Activated CD8-positive, alpha-beta T cell treated with anti-CD3 and anti-CD28 coated beads, Interleukin-2, amount 10 ng/mL, durations not matched to agents 7 days and 5 days (primary cell): ENCODE data around the gene USP22. TPM values are rescaled to one million over a fixed set of nuclear protein-coding genes. Genes with fewer than 3 reads are reported as not detected.

ENCODE experiments used
- ATAC-seq: fragments of 150-1000 bp; cut with Tn5 transposase; one replicate; pipeline ENCODE4 v1.10.0; 2021; ENCODE audit warnings: moderate library complexity
- CTCF ChIA-PET: fragments of 350-600 bp; sonication (Branson Sonifier 250); formaldehyde crosslinking; loops from one replicate; lab custom pipeline; 2021; ENCODE audit warnings: antibody characterized with exemption; lab: Charles Lee
- POLR2A ChIA-PET: fragments of 350-600 bp; sonication (Branson Sonifier 250); formaldehyde crosslinking; loops from one replicate; lab custom pipeline; 2021; ENCODE audit warnings: antibody characterized with exemption; lab: Charles Lee
- DNase-seq: peaks from one replicate; pipeline ENCODE4 v3.0.0-alpha.2; 2020
- H3K27ac Mint-ChIP-seq: one replicate; pipeline ENCODE4 v1.8.0; 2021; ENCODE audit warnings: mild to moderate bottlenecking, mixed read lengths
- H3K27me3 Mint-ChIP-seq: one replicate; pipeline ENCODE4 v1.8.0; 2021; ENCODE audit warnings: low read depth, mixed read lengths
- H3K36me3 Mint-ChIP-seq: one replicate; pipeline ENCODE4 v1.8.0; 2021; ENCODE audit warnings: low read depth, mixed read lengths
- H3K4me1 Mint-ChIP-seq: one replicate; pipeline ENCODE4 v1.8.0; 2021; ENCODE audit warnings: low read depth, mixed read lengths
- H3K4me3 Mint-ChIP-seq: one replicate; pipeline ENCODE4 v1.8.0; 2021; ENCODE audit warnings: mild to moderate bottlenecking, mixed read lengths
- H3K9me3 Mint-ChIP-seq: one replicate; pipeline ENCODE4 v1.8.0; 2022; ENCODE audit warnings: mixed read lengths; ENCODE audit not compliant: insufficient read depth
- total RNA-seq, 2 experiments: library from RNA; stranded (reverse); gene quantifications; one replicate each; pipeline ENCODE4 v1.2.3, GENCODE V29; 2021

The USP22 gene
- total RNA-seq, 2 experiments from 2014 or later = 138 to 148 TPM

DNA sequence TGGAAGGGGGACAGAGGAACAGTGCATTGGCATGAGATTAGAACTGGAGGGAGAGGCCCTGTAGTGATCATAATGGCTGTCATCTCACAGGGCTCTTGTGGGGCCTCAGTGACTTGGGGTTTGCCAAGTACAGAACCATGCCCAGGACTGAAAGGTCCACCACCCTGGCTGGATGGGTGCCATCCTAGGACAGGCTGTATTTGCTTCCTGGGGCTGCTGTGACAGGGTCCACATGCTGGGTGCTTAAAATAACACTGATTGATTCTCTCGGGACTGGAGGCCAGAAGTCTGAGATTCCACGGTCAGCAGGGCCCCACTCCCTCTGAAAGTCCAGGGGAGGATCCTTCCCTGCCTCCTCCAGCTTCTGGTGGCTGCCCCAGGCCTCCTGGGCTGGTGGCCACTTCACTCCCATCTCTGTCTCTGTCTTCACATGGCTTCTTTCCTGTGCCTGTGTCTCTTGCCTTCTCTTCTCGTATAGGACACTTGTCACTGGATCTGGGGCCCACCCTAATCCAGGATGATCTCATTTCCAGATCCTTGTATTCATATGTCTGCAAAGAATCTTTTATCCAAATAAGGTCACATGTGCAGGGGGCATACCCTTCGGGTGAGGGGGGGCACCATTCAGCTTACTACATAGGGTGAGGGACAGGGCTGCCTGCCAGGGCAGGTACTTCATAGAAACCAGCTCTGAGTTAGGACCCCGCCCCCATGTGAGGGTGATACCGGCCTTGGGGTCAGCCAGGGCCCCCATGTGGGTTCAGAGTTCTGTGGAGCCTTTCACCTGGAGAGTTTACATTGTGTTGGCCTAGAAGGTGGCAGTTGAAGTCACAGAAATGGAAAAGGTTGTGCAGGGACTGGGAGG lies 52.6 kb downstream of the USP22 start:
- Mint-ChIP-seq H3K9me3 (no peaks in the 10 kb centered on the region), H3K27ac (no peak overlapping the region)
- CTCF ChIA-PET = interaction anchor here (1.2 kb wide), 1 partner anchor 46 kb away, joined by 3 read pairs; no protein-coding TSS in a partner anchor

DNA sequence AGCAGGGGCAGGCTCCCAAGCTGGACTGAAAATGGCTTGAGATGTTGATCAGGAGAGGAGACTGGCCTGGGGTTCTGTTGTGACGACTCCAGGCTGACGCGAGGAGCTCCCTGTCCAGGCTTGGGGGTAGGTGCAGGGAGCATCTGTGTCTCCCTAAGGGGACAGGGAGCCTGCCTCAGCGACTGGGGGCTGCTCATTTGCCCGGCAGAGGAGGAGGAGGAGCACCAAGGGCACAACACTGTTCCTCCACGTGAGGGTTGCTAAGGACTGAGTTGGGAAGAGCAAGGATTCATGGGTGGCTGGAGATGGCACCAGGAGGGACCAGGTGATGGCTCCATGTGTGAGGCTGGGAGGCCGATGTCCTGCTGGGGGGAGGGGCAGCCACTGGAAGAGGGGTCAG lies 53.3 kb downstream of the USP22 start:
- no peak overlapping the region for H3K4me3 Mint-ChIP-seq
- ChIA-PET CTCF (no interaction called here), POLR2A (no interaction called here)
- peaks cover 2% of the 10 kb centered on the region for H3K27me3 Mint-ChIP-seq
- no peak for DNase-seq
- no peaks in the 10 kb centered on the region for H3K4me1 Mint-ChIP-seq
- H3K27ac Mint-ChIP-seq = no peak overlapping the region
- no peak for ATAC-seq
- no peaks in the 10 kb centered on the region for H3K9me3 Mint-ChIP-seq
- H3K36me3 Mint-ChIP-seq = no peaks in the 10 kb centered on the region

More for the DNA sequence above, 52.6 kb downstream of the USP22 start:
- no peak overlapping the region for H3K4me3 Mint-ChIP-seq
- H3K36me3 Mint-ChIP-seq = no peaks in the 10 kb centered on the region
- DNase-seq (no peak), ATAC-seq (no peak)
- POLR2A ChIA-PET = no interaction called here
- H3K4me1 Mint-ChIP-seq = no peaks in the 10 kb centered on the region
- peaks cover 2% of the 10 kb centered on the region for H3K27me3 Mint-ChIP-seq

GRCh38 chr17:20988896-20989295 lies 53.9 kb downstream of the USP22 start:
- ATAC-seq (no peak), DNase-seq (no peak)
- H3K36me3 Mint-ChIP-seq = no peaks in the 10 kb centered on the region
- H3K9me3 Mint-ChIP-seq = no peaks in the 10 kb centered on the region
- CTCF ChIA-PET = no interaction called here
- peaks cover 2% of the 10 kb centered on the region for H3K27me3 Mint-ChIP-seq
- POLR2A ChIA-PET = no interaction called here
- H3K27ac Mint-ChIP-seq = no peak overlapping the region
- no peaks in the 10 kb centered on the region for H3K4me1 Mint-ChIP-seq
- H3K4me3 Mint-ChIP-seq = no peak overlapping the region

GRCh38 chr17:20988001-20988636 lies 54.7 kb downstream of the USP22 start:
- ChIA-PET POLR2A (no interaction called here), CTCF (no interaction called here)
- Mint-ChIP-seq H3K4me3 (no peak overlapping the region), H3K27me3 (peaks cover 2% of the 10 kb centered on the region), H3K9me3 (no peaks in the 10 kb centered on the region), H3K27ac (no peak overlapping the region), H3K36me3 (no peaks in the 10 kb centered on the region), H3K4me1 (no peaks in the 10 kb centered on the region)
- DNase-seq = no peak
- ATAC-seq = no peak

- CTCF ChIA-PET = no interaction called here
- no peak for ATAC-seq
- Mint-ChIP-seq H3K27ac (no peak overlapping the region), H3K4me3 (no peak overlapping the region), H3K9me3 (no peaks in the 10 kb centered on the region), H3K4me1 (no peaks in the 10 kb centered on the region), H3K27me3 (peaks cover 2% of the 10 kb centered on the region), H3K36me3 (no peaks in the 10 kb centered on the region)
- no peak for DNase-seq
- POLR2A ChIA-PET = no interaction called here
Observed at GRCh38 chr17:20987511-20987910, 55.3 kb downstream of the USP22 start.

DNA sequence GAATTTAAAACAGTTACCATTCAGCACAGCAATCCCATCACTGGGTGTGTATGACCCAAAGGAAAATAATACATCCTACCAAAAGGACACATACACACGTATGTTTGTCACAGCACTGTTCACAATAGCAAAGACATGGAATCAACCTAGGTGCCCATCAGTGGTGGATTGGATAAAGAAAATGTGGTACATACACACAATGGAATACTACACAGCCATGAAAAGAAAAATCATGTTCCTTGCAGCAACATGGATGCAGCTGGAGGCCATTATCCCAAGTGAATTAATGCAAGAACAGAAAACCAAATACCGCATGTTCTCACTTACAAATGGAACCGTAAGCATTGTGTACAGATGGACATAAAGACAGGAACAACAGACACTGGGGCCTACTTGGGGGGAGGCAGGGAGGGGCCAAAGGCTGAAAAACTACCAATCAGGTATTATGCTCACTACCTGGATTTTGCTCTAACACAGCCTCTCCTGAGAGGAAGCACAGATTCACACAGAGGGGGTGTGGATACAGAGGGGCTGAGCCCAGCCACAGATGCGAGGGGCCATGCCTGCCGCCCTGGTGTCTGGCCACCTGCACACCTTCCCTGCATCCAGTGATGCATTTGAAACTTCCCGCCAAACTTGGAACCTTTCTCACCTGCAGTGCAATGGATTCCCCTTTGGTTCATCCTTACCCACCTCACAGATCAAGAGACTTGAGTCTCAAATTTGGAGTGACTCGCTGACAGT lies 55.9 kb downstream of the USP22 start:
- CTCF ChIA-PET = no interaction called here
- DNase-seq (no peak), ATAC-seq (no peak)
- H3K27me3 Mint-ChIP-seq = peaks cover 2% of the 10 kb centered on the region
- no peaks in the 10 kb centered on the region for H3K4me1 Mint-ChIP-seq
- POLR2A ChIA-PET = no interaction called here
- H3K9me3 Mint-ChIP-seq = no peaks in the 10 kb centered on the region
- H3K36me3 Mint-ChIP-seq = no peaks in the 10 kb centered on the region
- no peak overlapping the region for H3K27ac Mint-ChIP-seq
- H3K4me3 Mint-ChIP-seq = no peak overlapping the region

- ChIA-PET POLR2A (no interaction called here), CTCF (no interaction called here)
- no peak for DNase-seq
- no peaks in the 10 kb centered on the region for H3K27me3 Mint-ChIP-seq
- no peaks in the 10 kb centered on the region for H3K9me3 Mint-ChIP-seq
- H3K36me3 Mint-ChIP-seq = no peaks in the 10 kb centered on the region
- no peak overlapping the region for H3K27ac Mint-ChIP-seq
- no peak overlapping the region for H3K4me3 Mint-ChIP-seq
- ATAC-seq = no peak
- H3K4me1 Mint-ChIP-seq = no peaks in the 10 kb centered on the region
Observed at GRCh38 chr17:20983359-20983637, 59.5 kb downstream of the USP22 start.

DNA sequence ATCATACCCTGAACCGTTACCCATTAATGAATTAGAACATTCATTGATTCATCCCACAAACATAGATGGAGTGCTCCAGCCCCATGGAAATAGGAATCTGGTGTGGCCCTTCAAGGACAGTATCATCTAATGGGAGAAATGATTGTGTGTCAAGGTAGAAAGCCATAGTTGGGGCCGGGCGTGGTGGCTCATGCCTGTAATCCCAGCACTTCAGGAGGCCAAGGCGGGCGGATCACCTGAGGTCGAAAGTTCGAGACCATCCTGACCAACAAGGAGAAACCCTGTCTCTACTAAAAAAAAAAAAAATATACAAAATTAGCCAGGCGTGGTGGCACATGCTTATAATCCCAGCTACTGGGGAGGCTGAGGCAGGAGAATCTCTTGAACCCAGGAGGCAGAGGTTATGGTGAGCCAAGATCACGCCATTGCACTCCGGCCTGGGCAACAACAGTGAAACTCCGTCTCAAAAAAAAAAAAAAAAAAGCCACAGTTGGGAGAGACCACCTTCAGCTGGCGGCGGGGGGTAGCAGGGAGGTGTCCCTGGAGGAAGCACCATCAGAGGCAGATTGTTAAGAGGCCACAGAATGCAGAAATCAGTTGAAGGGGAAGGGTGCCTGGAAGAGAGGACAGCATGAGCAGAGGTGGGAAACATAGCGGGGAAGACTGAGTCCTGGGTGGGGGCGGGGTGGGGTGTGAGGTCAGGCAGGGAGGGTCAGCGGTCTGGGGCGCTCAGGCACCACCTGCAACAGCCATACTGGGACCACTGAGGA lies 60.0 kb downstream of the USP22 start:
- ChIA-PET CTCF (no interaction called here), POLR2A (no interaction called here)
- H3K4me3 Mint-ChIP-seq = no peak overlapping the region
- no peak for ATAC-seq
- no peak overlapping the region for H3K27ac Mint-ChIP-seq
- no peaks in the 10 kb centered on the region for H3K36me3 Mint-ChIP-seq
- DNase-seq = no peak
- no peaks in the 10 kb centered on the region for H3K9me3 Mint-ChIP-seq
- no peaks in the 10 kb centered on the region for H3K27me3 Mint-ChIP-seq
- H3K4me1 Mint-ChIP-seq = no peaks in the 10 kb centered on the region

DNA sequence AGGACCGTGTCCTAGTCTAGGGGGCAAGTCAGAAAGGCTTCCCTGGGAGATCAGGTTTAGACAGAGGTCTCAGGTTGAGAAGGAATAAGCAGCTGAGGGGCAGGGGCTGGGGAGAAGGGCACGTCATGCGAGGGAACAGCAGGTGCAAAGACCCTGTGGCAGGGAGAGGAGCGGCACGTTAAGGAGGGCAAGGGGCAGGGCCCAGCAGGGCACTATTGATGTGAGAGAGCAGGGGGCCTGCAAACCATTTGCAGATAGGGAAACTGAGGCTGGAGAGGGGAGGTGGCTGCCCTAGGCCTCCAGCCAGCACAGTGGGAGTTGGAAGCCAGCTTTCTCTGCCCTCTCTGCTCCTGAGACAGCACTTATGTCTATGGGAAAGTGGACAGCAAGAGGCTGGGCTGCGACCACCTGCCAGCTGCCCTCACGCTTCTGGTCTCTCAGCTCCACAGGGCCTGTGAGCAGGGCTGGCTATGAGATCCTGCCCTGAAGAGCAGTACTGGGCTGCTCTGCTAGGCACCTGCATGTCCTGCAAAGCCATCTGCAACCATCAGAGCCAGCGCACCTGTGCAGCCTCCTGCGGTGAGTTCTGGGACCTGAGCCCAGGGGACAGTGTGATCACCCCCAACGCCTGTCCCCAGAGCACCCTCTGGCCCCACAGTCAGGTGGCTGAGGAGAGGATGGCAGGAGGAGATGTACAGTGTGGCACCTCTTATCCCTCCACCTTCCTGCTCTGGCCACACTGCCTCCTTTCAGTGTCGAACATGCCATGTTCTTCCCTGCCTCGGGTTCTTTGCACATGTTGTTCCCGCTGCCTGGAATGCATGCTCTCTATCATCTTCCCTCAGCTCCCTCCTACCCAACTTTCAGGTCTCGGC lies 61.5 kb downstream of the USP22 start:
- no peak overlapping the region for H3K4me3 Mint-ChIP-seq
- H3K27me3 Mint-ChIP-seq = peaks cover 7% of the 10 kb centered on the region
- no peaks in the 10 kb centered on the region for H3K36me3 Mint-ChIP-seq
- ChIA-PET CTCF (interaction anchor here (1.4 kb wide), 1 partner anchor 12 kb away, joined by 4 read pairs; no protein-coding TSS in a partner anchor), POLR2A (interaction anchor here (0.6 kb wide), 1 partner anchor 161 kb away, joined by 3 read pairs; no protein-coding TSS in a partner anchor)
- H3K9me3 Mint-ChIP-seq = no peaks in the 10 kb centered on the region
- ATAC-seq = no peak
- no peaks in the 10 kb centered on the region for H3K4me1 Mint-ChIP-seq
- DNase-seq = no peak
- H3K27ac Mint-ChIP-seq = no peak overlapping the region

GRCh38 chr17:20979792-20980083 lies 63.1 kb downstream of the USP22 start:
- H3K4me3 Mint-ChIP-seq = no peak overlapping the region
- H3K4me1 Mint-ChIP-seq = no peaks in the 10 kb centered on the region
- no peak overlapping the region for H3K27ac Mint-ChIP-seq
- no peaks in the 10 kb centered on the region for H3K9me3 Mint-ChIP-seq
- no peaks in the 10 kb centered on the region for H3K36me3 Mint-ChIP-seq
- peaks cover 10% of the 10 kb centered on the region for H3K27me3 Mint-ChIP-seq
- POLR2A ChIA-PET = no interaction called here
- ATAC-seq (no peak), DNase-seq (no peak)
- CTCF ChIA-PET = no interaction called here
